ENCODE measurements around the gene COL6A1.

GRCh38 chr21:45941338-45941710 lies 40.2 kb upstream of the COL6A1 start:
- no peak for TF ChIP-seq MAFK (IDR thresholded peaks at IDR 0.05; ENCODE audit: low read depth, low read length)
- no peak for TF ChIP-seq USF2 (IDR thresholded peaks at IDR 0.05; ENCODE audit: low read depth, low read length)

Data from IMR-90 (cell line).